ENCODE results near the gene KXD1.
"Not testable (repeated sequence)": the region's sequence is repeated elsewhere in the genome, so short reads cannot be mapped to it uniquely, and the experiment has no call there.

Gene KXD1

GRCh38 chr19:18577365-18577914, 19.8 kb downstream of the KXD1 start:
- FAIRE-seq (no peak), DNase-seq (ENCODE audit: low spot score) (no peak)

GRCh38 chr19:18580311-18580710, 22.6 kb downstream of the KXD1 start:
- no peak for FAIRE-seq

GRCh38 chr19:18586306-18586705, 28.6 kb downstream of the KXD1 start:
- no peak for DNase-seq (ENCODE audit: low spot score)

More at GRCh38 chr19:18580311-18580710, 22.6 kb downstream of the KXD1 start:
- no peak for DNase-seq (ENCODE audit: low spot score)

GRCh38 chr19:18587561-18587960, 29.9 kb downstream of the KXD1 start:
- DNase-seq (ENCODE audit: low spot score), result no peak
- FAIRE-seq, result no peak

More at GRCh38 chr19:18586306-18586705, 28.6 kb downstream of the KXD1 start:
- FAIRE-seq, result no peak

GRCh38 chr19:18587962-18588610, 30.4 kb downstream of the KXD1 start:
- DNase-seq (ENCODE audit: low spot score) (no peak), FAIRE-seq (no peak)

- DNase-seq (ENCODE audit: low spot score) (peak; percentile 81), FAIRE-seq (no peak)
Measured at GRCh38 chr19:18588611-18589379, 31.1 kb downstream of the KXD1 start, which contains the start of gene REX1BD. Gene REX1BD (plus strand): TSS chr19:18588798. CDS start chr19:18588802, 4 bp downstream.

- FAIRE-seq (no peak), DNase-seq (ENCODE audit: low spot score) (peak; percentile 52)
Measured at GRCh38 chr19:18589380-18590272, 32.0 kb downstream of the KXD1 start.

- DNase-seq (ENCODE audit: low spot score), result no peak
- FAIRE-seq, result no peak
Measured at GRCh38 chr19:18590273-18591272, 32.9 kb downstream of the KXD1 start.

GRCh38 chr19:18591735-18592385, 34.2 kb downstream of the KXD1 start:
- FAIRE-seq, result no peak
- DNase-seq (ENCODE audit: low spot score), result no peak

GRCh38 chr19:18592732-18593131, 35.1 kb downstream of the KXD1 start:
- not testable (repeated sequence) for DNase-seq (ENCODE audit: low spot score); FAIRE-seq

- DNase-seq (ENCODE audit: low spot score) (no peak), FAIRE-seq (no peak)
Measured at GRCh38 chr19:18593367-18594095, 35.9 kb downstream of the KXD1 start.

- DNase-seq (ENCODE audit: low spot score), result peak; percentile 79
- FAIRE-seq, result no peak
Measured at GRCh38 chr19:18594096-18594823, 36.6 kb downstream of the KXD1 start.

- no peak for DNase-seq (ENCODE audit: low spot score)
Measured at GRCh38 chr19:18594824-18595373, 37.2 kb downstream of the KXD1 start.

GRCh38 chr19:18595475-18595874, 37.8 kb downstream of the KXD1 start:
- DNase-seq (ENCODE audit: low spot score) (no peak), FAIRE-seq (no peak)

More at GRCh38 chr19:18594824-18595373, 37.2 kb downstream of the KXD1 start:
- FAIRE-seq, result no peak

GRCh38 chr19:18596752-18597157, 39.1 kb downstream of the KXD1 start:
- DNase-seq (ENCODE audit: low spot score), result no peak
- no peak for FAIRE-seq

GRCh38 chr19:18597809-18598660, 40.4 kb downstream of the KXD1 start:
- FAIRE-seq, result no peak
- DNase-seq (ENCODE audit: low spot score), result no peak

- FAIRE-seq (no peak), DNase-seq (ENCODE audit: low spot score) (no peak)
Measured at GRCh38 chr19:18599485-18599884, 41.8 kb downstream of the KXD1 start.
